Suprapubic skin (tissue), 4 donors: Measurements from ENCODE around the gene MINDY4. TPM values are rescaled to one million over a fixed set of nuclear protein-coding genes. Genes with fewer than 3 reads are reported as not detected.

Source experiments
- DNase-seq, 2 donors: peaks; one replicate each; pipeline ENCODE4 v3.0.0-alpha.2; 2019; ENCODE audit warnings: low spot score in 2 of 2
- H3K27ac ChIP-seq: fragments of 200-600 bp; sonication (generic); one replicate; pipeline ENCODE4 v1.5.1; 2019
- H3K27me3 ChIP-seq: fragments of 200-600 bp; sonication (generic); one replicate; pipeline ENCODE4 v1.5.1; 2019
- H3K36me3 ChIP-seq: fragments of 200-600 bp; sonication (generic); one replicate; pipeline ENCODE4 v1.5.1; 2019
- H3K4me1 ChIP-seq: fragments of 200-600 bp; sonication (generic); one replicate; pipeline ENCODE4 v1.5.1; 2019
- H3K4me3 ChIP-seq: fragments of 200-600 bp; sonication (generic); one replicate; pipeline ENCODE4 v1.5.1; 2019; ENCODE audit warnings: mild to moderate bottlenecking
- H3K9me3 ChIP-seq: fragments of 200-600 bp; sonication (generic); one replicate; pipeline ENCODE4 v1.5.1; 2019
- CTCF ChIP-seq, 2 donors: fragments of 200-600 bp in 1 of 2; fragments of 450-650 bp in 1 of 2; sonication (generic) in 1 of 2; IDR thresholded peaks; one replicate each; pipeline ENCODE4 v1.5.1; 2016 to 2019; ENCODE audit warnings: antibody characterized with exemption in 2 of 2, mild to moderate bottlenecking in 1 of 2, moderate library complexity in 1 of 2
- EP300 ChIP-seq: sonication (generic); formaldehyde crosslinking; IDR thresholded peaks from one replicate; pipeline ENCODE4 v1.6.1; 2017; ENCODE audit warnings: antibody characterized with exemption
- POLR2A ChIP-seq, 2 donors: fragments of 450-650 bp; IDR thresholded peaks; one replicate each; pipeline ENCODE4 v1.6.1; 2017; ENCODE audit warnings: antibody characterized with exemption in 2 of 2, mild to moderate bottlenecking in 2 of 2, moderate library complexity in 2 of 2
- POLR2AphosphoS5 ChIP-seq, 3 donors: sonication (generic); formaldehyde crosslinking; IDR thresholded peaks; one replicate each; pipeline ENCODE4 v1.6.1; 2017; ENCODE audit warnings: antibody characterized with exemption in 3 of 3
- WGBS: methylation state at CpG from one replicate; pipeline ENCODE4 v1.1.5; 2018; 5-methylcytosine and 5-hydroxymethylcytosine counted together
- total RNA-seq, 4 donors: library from RNA; depleted of rRNA; stranded (reverse); fragments of >200 nt; gene quantifications; one replicate each; pipeline ENCODE4 v1.1.0, GENCODE V29; 2016

The MINDY4 gene
- total RNA-seq, 4 donors from 2014 or later, result 4.6 to 10.5 (median 6.1) TPM

DNA sequence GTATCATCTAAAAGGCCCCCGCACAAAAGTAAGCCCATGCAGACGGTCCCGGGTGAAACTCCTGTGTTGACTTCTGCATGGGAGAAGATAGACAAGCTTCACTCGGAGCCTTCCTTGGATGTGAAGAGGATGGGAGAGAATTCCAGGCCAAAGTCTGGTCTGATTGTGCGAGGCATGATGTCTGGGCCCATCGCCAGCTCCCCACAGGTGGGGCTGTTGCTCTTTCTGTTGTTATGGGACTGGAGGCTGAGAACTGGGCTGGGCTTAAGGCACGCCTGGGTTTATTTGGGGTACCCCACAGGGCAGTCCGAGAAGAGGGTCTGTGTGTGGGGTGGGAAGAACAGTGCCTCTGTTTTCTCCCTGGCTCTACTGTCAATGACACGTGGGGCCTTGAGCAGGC is 14.6 kb downstream of the MINDY4 start:
- peaks cover 3% of the 10 kb centered on the region for H3K4me1 ChIP-seq
- 92% methylated on average over 9 of the region's 9 CpGs for WGBS
- DNase-seq, result no peak
- H3K27ac ChIP-seq, result no peak overlapping the region
- H3K27me3 ChIP-seq, result no peaks in the 10 kb centered on the region
- TF ChIP-seq POLR2AphosphoS5 (IDR thresholded peaks at IDR 0.05), result no peak
- TF ChIP-seq POLR2A (IDR thresholded peaks at IDR 0.05), result no peak
- TF ChIP-seq CTCF (IDR thresholded peaks at IDR 0.05), result no peak
- TF ChIP-seq EP300, result no peak
- peaks cover 41% of the 10 kb centered on the region for H3K36me3 ChIP-seq
- H3K9me3 ChIP-seq, result no peaks in the 10 kb centered on the region
- H3K4me3 ChIP-seq, result no peak overlapping the region

DNA sequence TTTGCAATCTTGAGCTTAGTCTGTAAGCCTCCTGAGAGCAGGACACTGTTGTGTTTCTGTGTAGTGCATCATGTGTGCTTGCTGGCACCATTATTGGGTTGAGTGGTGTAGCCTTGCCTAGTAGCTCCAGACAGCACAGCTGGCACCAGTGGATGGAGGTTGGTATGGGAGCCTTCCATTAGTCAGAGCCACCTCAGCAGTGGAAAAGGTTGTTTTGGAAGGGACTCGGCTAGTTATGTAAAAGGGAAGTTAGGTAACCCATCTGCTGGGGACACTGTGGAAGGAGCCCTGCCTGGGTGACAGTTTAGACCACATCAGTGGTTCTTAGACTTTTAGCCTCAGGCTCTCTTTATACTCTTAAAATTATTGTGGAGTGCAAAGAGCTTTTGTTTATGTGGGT is 16.3 kb downstream of the MINDY4 start:
- no peaks in the 10 kb centered on the region for H3K27me3 ChIP-seq
- no peak for DNase-seq
- TF ChIP-seq POLR2AphosphoS5 (IDR thresholded peaks at IDR 0.05) (no peak), CTCF (IDR thresholded peaks at IDR 0.05) (no peak), POLR2A (IDR thresholded peaks at IDR 0.05) (no peak), EP300 (no peak)
- H3K9me3 ChIP-seq, result no peaks in the 10 kb centered on the region
- H3K36me3 ChIP-seq, result peaks cover 37% of the 10 kb centered on the region
- peaks cover 3% of the 10 kb centered on the region for H3K4me1 ChIP-seq
- no peak overlapping the region for H3K4me3 ChIP-seq
- 86% methylated on average over 1 of the region's 1 CpG for WGBS
- H3K27ac ChIP-seq, result no peak overlapping the region

DNA sequence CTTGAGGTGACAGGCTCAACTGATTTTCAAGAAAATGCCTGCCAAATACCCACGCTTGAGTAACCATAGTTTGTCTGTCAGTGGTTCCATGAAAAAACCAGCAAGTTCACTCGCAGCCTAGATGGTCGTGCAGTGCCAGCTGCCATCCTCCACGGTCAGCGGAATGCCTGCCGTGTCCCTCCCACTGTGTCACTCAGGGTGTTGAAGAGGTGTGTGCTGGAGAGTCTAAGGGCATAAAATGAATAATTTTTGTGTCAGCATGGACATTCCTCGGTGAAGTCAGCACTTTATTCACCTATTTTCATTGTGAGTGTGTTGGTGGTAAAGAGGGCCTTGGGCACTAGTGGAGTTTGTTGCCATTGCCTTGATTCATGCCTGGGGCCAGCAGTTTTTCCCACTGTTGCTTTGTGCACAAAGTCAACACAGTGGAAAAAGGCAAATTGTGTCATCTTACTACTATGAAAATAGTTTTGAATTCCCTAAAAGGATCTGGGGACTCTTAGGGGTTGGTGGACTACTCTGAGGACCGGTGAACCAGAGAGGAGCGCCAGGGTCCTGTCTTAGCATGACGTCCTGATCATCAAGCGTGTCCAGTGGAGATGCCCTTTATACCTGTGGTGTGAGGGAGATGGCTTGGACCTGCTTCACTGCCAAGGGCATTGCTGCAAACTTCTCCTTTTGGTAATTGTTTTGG is 17.6 kb downstream of the MINDY4 start:
- TF ChIP-seq POLR2AphosphoS5 (IDR thresholded peaks at IDR 0.05), result no peak
- Histone ChIP-seq H3K27me3 (no peaks in the 10 kb centered on the region), H3K9me3 (no peaks in the 10 kb centered on the region), H3K4me1 (peaks cover 3% of the 10 kb centered on the region), H3K36me3 (peaks cover 33% of the 10 kb centered on the region), H3K4me3 (no peak overlapping the region), H3K27ac (peak overlapping the region; percentile 38)
- WGBS, result 89% methylated on average over 11 of the region's 11 CpGs
- no peak for DNase-seq

GRCh38 chr7:30789334-30789711 is 18.1 kb downstream of the MINDY4 start:
- TF ChIP-seq POLR2AphosphoS5 (IDR thresholded peaks at IDR 0.05) (no peak), CTCF (IDR thresholded peaks at IDR 0.05) (no peak), POLR2A (IDR thresholded peaks at IDR 0.05) (no peak), EP300 (no peak)
- 66% methylated on average over 3 of the region's 3 CpGs for WGBS
- H3K27me3 ChIP-seq, result no peaks in the 10 kb centered on the region
- H3K9me3 ChIP-seq, result no peaks in the 10 kb centered on the region
- peaks cover 28% of the 10 kb centered on the region for H3K36me3 ChIP-seq
- DNase-seq, result no peak
- peak overlapping the region; percentile 49 for H3K27ac ChIP-seq
- no peak overlapping the region for H3K4me3 ChIP-seq
- peaks cover 3% of the 10 kb centered on the region for H3K4me1 ChIP-seq

- H3K27me3 ChIP-seq, result no peaks in the 10 kb centered on the region
- H3K9me3 ChIP-seq, result no peaks in the 10 kb centered on the region
- 86% methylated on average over 4 of the region's 4 CpGs for WGBS
- H3K4me1 ChIP-seq, result peaks cover 3% of the 10 kb centered on the region
- H3K27ac ChIP-seq, result no peak overlapping the region
- DNase-seq, result no peak
- H3K4me3 ChIP-seq, result no peak overlapping the region
- TF ChIP-seq EP300 (no peak), POLR2A (IDR thresholded peaks at IDR 0.05) (no peak), POLR2AphosphoS5 (IDR thresholded peaks at IDR 0.05) (no peak), CTCF (IDR thresholded peaks at IDR 0.05) (no peak)
- peaks cover 17% of the 10 kb centered on the region for H3K36me3 ChIP-seq
These were observed 19.1 kb downstream of the MINDY4 start for GRCh38 chr7:30790356-30790755.

DNA sequence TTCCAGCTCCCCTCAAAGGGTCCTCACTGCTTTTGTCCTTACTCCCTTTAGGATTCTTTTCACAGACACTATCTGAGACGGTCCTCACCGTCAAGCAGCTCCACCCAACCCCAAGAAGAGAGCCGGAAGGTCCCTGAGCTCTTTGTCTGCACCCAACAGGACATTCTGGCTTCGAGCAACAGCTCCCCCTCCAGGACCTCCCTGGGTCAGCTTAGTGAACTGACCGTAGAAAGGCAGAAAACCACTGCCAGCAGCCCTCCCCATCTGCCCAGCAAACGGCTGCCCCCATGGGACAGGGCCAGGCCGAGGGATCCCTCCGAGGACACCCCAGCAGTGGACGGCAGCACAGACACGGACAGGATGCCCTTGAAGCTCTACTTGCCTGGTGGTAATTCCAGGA is 19.9 kb downstream of the MINDY4 start:
- no peak overlapping the region for H3K27ac ChIP-seq
- H3K9me3 ChIP-seq, result no peaks in the 10 kb centered on the region
- H3K36me3 ChIP-seq, result peaks cover 10% of the 10 kb centered on the region
- H3K4me3 ChIP-seq, result no peak overlapping the region
- WGBS, result 86% methylated on average over 9 of the region's 10 CpGs
- no peak for TF ChIP-seq CTCF (IDR thresholded peaks at IDR 0.05)
- no peak for TF ChIP-seq POLR2A (IDR thresholded peaks at IDR 0.05)
- no peak for TF ChIP-seq EP300
- no peak for TF ChIP-seq POLR2AphosphoS5 (IDR thresholded peaks at IDR 0.05)
- H3K4me1 ChIP-seq, result peaks cover 3% of the 10 kb centered on the region
- H3K27me3 ChIP-seq, result no peaks in the 10 kb centered on the region
- no peak for DNase-seq
